HEK293 (cell line): ENCODE results near the gene GJB3.
"Not testable (repeated sequence)": the region's sequence is repeated elsewhere in the genome, so short reads cannot be mapped to it uniquely, and the experiment has no call there.

ENCODE experiments used
- GLIS2 ChIP-seq: fragments of 450-650 bp; formaldehyde crosslinking; IDR thresholded peaks from 2 replicates; pipeline ENCODE4 v1.5.1; 2016; ENCODE audit warnings: missing biosample characterization, missing genetic modification characterization
- ZFP3 ChIP-seq: fragments of 450-650 bp; formaldehyde crosslinking; IDR thresholded peaks from 2 replicates; pipeline ENCODE4 v1.5.1; 2016; ENCODE audit warnings: low read depth, missing biosample characterization, missing genetic modification characterization

DNA sequence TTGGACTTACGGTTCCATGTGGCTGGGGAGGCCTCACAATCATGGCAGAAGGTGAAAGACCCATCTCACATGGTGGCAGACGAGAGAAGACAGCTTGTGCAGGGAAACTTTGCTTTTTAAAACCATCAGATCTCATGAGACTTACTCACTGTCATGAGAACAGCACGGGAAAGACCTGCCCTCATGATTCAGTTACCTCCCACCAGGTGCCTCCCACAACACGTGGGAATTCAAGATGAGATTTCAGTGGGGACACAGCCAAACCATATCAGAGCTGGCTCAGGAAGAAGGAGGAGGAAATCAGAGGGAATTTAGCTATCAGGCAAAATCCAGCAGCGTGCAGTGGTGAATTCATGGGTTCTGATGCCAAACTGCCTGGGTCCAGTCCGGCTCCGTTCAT, 48.2 kb upstream of the GJB3 start:
- TF ChIP-seq ZFP3, GLIS2 (tag by site-specific recombination): not testable (repeated sequence)
